GM12878 (cell line): ENCODE measurements around the gene EPHA4. TPM values are rescaled to one million over a fixed set of nuclear protein-coding genes. Genes with fewer than 3 reads are reported as not detected.

Source experiments
- ATAC-seq: fragments of 200-7000 bp; cut with Tn5 transposase; 3 replicates; pipeline ENCODE4 v1.9.1; 2020; ENCODE audit warnings: mild to moderate bottlenecking, moderate library complexity
- BruUV-seq: library from RNA; stranded (reverse); fragments of 400-500 nt; replicated peaks from 2 replicates; lab custom pipeline; 2021; lab: Mats Ljungman, UMichigan
- CTCF ChIA-PET: fragments of 300-600 bp; sonication (Branson Sonifier 250); formaldehyde crosslinking; extraction: SDS; loops from one replicate; lab custom pipeline; 2021; ENCODE audit warnings: inconsistent platforms; lab: Yijun Ruan, JAX
- POLR2A ChIA-PET: fragments of 350-600 bp; formaldehyde crosslinking; extraction: SDS; loops from one replicate; lab custom pipeline; 2021; ENCODE audit warnings: inconsistent platforms; lab: Charles Lee
- RAD21 ChIA-PET: fragments of 300-600 bp; sonication (Branson Sonifier 250); formaldehyde crosslinking; loops from one replicate; lab custom pipeline; 2023; ENCODE audit warnings: antibody characterized with exemption; ENCODE audit not compliant: unreplicated experiment; lab: Charles Lee
- SMC1A ChIA-PET: fragments of 300-600 bp; sonication (Branson Sonifier 250); formaldehyde crosslinking; loops from one replicate; lab custom pipeline; 2023; ENCODE audit not compliant: unreplicated experiment, uncharacterized antibody; lab: Charles Lee
- DNase-seq: peaks from one replicate; pipeline ENCODE4 v3.0.0-alpha.2; 2011; ENCODE audit warnings: low read depth, low spot score
- FAIRE-seq: peaks from 3 replicates; lab custom pipeline; 2011; peaks lifted over from hg19 to GRCh38; lab: Jason Lieb, UNC
- H2AFZ ChIP-seq: 2 replicates; pipeline ENCODE4 v1.6.0; 2011; ENCODE audit warnings: low read depth, low read length, control low read depth; ENCODE audit not compliant: control insufficient read depth
- H3K27ac ChIP-seq: 2 replicates; pipeline ENCODE4 v1.5.1; 2011; ENCODE audit warnings: control low read depth; ENCODE audit not compliant: control insufficient read depth, insufficient read depth
- H3K27me3 ChIP-seq, 2 experiments: replicated peaks in 1 of 2; 2 replicates each; pipeline versions ENCODE4 v1.6.0 to v1.6.1; 2011; ENCODE audit warnings: low read length in 1 of 2; ENCODE audit not compliant: control insufficient read depth in 2 of 2, insufficient read depth in 2 of 2
- H3K36me3 ChIP-seq, 2 experiments: 2 replicates each; pipeline ENCODE4 v1.5.1; 2011; ENCODE audit warnings: low read length in 1 of 2; ENCODE audit not compliant: control insufficient read depth in 2 of 2, insufficient read depth in 2 of 2
- H3K4me1 ChIP-seq: 2 replicates; pipeline ENCODE4 v1.6.1; 2011; ENCODE audit warnings: mild to moderate bottlenecking, low read length, moderate library complexity, mixed read lengths; ENCODE audit not compliant: control insufficient read depth, insufficient read depth
- H3K4me2 ChIP-seq: 2 replicates; pipeline ENCODE4 v1.6.0; 2011; ENCODE audit warnings: control low read depth; ENCODE audit not compliant: control insufficient read depth, insufficient read depth
- H3K4me3 ChIP-seq: fragments of 200-600 bp; sonication (generic); 2 replicates; pipeline ENCODE4 v1.5.1; 2016
- H3K79me2 ChIP-seq: 2 replicates; pipeline ENCODE4 v1.6.0; 2011; ENCODE audit warnings: low read length; ENCODE audit not compliant: control insufficient read depth, insufficient read depth
- H3K9ac ChIP-seq: 2 replicates; pipeline ENCODE4 v1.8.0; 2011; ENCODE audit warnings: low read length, control low read depth, mixed read lengths; ENCODE audit not compliant: control insufficient read depth, insufficient read depth
- H3K9me3 ChIP-seq: replicated peaks from 3 replicates; pipeline ENCODE4 v1.5.1; 2011; ENCODE audit warnings: mild to moderate bottlenecking, low read length; ENCODE audit not compliant: control insufficient read depth, insufficient read depth
- H4K20me1 ChIP-seq: 2 replicates; pipeline ENCODE4 v1.6.0; 2011; ENCODE audit not compliant: control insufficient read depth, insufficient read depth
- FOS ChIP-seq: IDR thresholded peaks from 3 replicates; pipeline ENCODE4 v1.6.1; 2011; ENCODE audit warnings: borderline replicate concordance; ENCODE audit not compliant: insufficient read length; ENCODE audit errors: extremely low read depth
- NFXL1 ChIP-seq: fragments of 450-650 bp; IDR thresholded peaks from 2 replicates; pipeline ENCODE4 v1.6.1; 2017; ENCODE audit warnings: antibody characterized with exemption, mild to moderate bottlenecking, borderline replicate concordance
- SKIL ChIP-seq: fragments of 450-650 bp; IDR thresholded peaks from 2 replicates; pipeline ENCODE4 v1.6.1; 2017; ENCODE audit warnings: mild to moderate bottlenecking, low read depth, inconsistent platforms; ENCODE audit not compliant: poor library complexity, severe bottlenecking
- ZBTB33 ChIP-seq: fragments of 450-650 bp; IDR thresholded peaks from 2 replicates; pipeline ENCODE4 v1.6.1; 2017; ENCODE audit warnings: mild to moderate bottlenecking
- ZZZ3 ChIP-seq: IDR thresholded peaks from 2 replicates; pipeline ENCODE4 v1.6.1; 2011; ENCODE audit warnings: low read depth; ENCODE audit not compliant: control insufficient read depth, insufficient read length
- WGBS: methylation state at CpG from one replicate; pipeline ENCODE4 v1.1.6; 2016; ENCODE audit warnings: low lambda C conversion rate; ENCODE audit not compliant: insufficient replicate concordance, insufficient coverage; ENCODE audit errors: missing lambda C conversion rate; 5-methylcytosine and 5-hydroxymethylcytosine counted together
- in situ Hi-C: fragments of 300-500 bp; cut with MboI; formaldehyde crosslinking; loops from 9 replicates; pipeline ENCODE4 v1.14.3; 2018; ENCODE audit warnings: mixed read lengths
- intact Hi-C: fragments of 100-400 bp; cut with micrococcal nuclease; formaldehyde crosslinking; loops from one replicate; pipeline ENCODE4 v1.14.2; 2022; ENCODE audit not compliant: unreplicated experiment
- polyA plus RNA-seq, 11 experiments: library from polyadenylated mRNA; depleted of rRNA in 4 of 11; unstranded in 6 of 11; stranded (reverse) in 5 of 11; fragments of >200 nt; fragmentation: Nextera tagmentation in 4 of 11; fragmentation: Illumina TruSeq in 1 of 11; extraction: Ambion mirVana in 4 of 11; extraction: Trizol in 1 of 11; gene quantifications; 1 replicate in 1 of 11; 2 replicates in 10 of 11; pipeline versions ENCODE4 v1.2.1 to v1.2.3, GENCODE V29; 2011 to 2016; ENCODE audit warnings: inconsistent platforms in 2 of 11, missing spikeins in 2 of 11, low read depth in 1 of 11
- total RNA-seq, 4 experiments: library from RNA; depleted of rRNA in 3 of 4; stranded (reverse); fragments of >200 nt in 3 of 4; fragmentation: Illumina TruSeq in 1 of 4; extraction: Trizol in 1 of 4; gene quantifications; 2 replicates each; pipeline versions ENCODE4 v1.2.1 to v1.2.3, GENCODE V29; 2013 to 2021

EPHA4 gene
- total and polyA plus RNA-seq, 10 of the 15 experiments (the other 5 are each of a cell fraction or from before 2014, with no cell fraction given) = 0.06 to 1.5 (median 0.33) TPM; not detected in 1

GRCh38 chr2:221389421-221389820 lies 182.7 kb downstream of the EPHA4 start:
- Histone ChIP-seq H3K9ac (no peak overlapping the region), H3K27ac (no peak overlapping the region), H3K36me3 (no peaks in the 10 kb centered on the region), H4K20me1 (no peaks in the 10 kb centered on the region), H2AFZ (no peak overlapping the region), H3K4me3 (no peak overlapping the region), H3K27me3 (no peaks in the 10 kb centered on the region), H3K4me2 (no peak overlapping the region), H3K79me2 (no peaks in the 10 kb centered on the region), H3K9me3 (no peaks in the 10 kb centered on the region)
- in situ Hi-C loops (no loop called here), intact Hi-C loops (loop anchor here (5.0 kb wide), 1 partner anchor 183 kb away; the partner anchor contains the start of gene EPHA4)
- WGBS = 4% methylated on average over 5 of the region's 5 CpGs
- RAD21 ChIA-PET = interaction anchor here (1.1 kb wide), 1 partner anchor 88 kb away, joined by 3 read pairs; no protein-coding TSS in a partner anchor
- CTCF ChIA-PET = no interaction called here
- POLR2A ChIA-PET = no interaction called here
- SMC1A ChIA-PET = interaction anchor here (0.6 to 1.3 kb wide), 4 partner anchors 9 to 353 kb away, joined by 3 to 6 read pairs (median 3); no protein-coding TSS in a partner anchor
- DNase-seq (no peak), ATAC-seq (no peak)
- TF ChIP-seq FOS (no peak), ZBTB33 (no peak), ZZZ3 (no peak), SKIL (no peak), NFXL1 (no peak)
- TF ChIP-seq, all 136 proteins: peak for 0
- FAIRE-seq = no peak
- H3K4me1 ChIP-seq = no peaks in the 10 kb centered on the region
- BruUV-seq = no TSS peak
